HCT116 (cell line): Measurements from ENCODE around the gene RARB. TPM values are rescaled to one million over a fixed set of nuclear protein-coding genes. Genes with fewer than 3 reads are reported as not detected.

Experiments
- ATAC-seq: fragments of 200-7000 bp; cut with Tn5 transposase; 2 replicates; pipeline ENCODE4 v1.9.1; 2020; ENCODE audit warnings: mild to moderate bottlenecking, moderate library complexity
- BruUV-seq: library from RNA; stranded (reverse); fragments of 400-500 nt; replicated peaks from 2 replicates; lab custom pipeline; 2021; lab: Mats Ljungman, UMichigan
- CTCF ChIA-PET: fragments of 300-600 bp; sonication (Branson Sonifier 250); formaldehyde crosslinking; loops from one replicate; lab custom pipeline; 2021; ENCODE audit warnings: antibody characterized with exemption; lab: Charles Lee
- POLR2A ChIA-PET: fragments of 300-600, 350-600 bp; sonication (Branson Sonifier 250); formaldehyde crosslinking; loops from one replicate; lab custom pipeline; 2021; ENCODE audit warnings: antibody characterized with exemption; lab: Charles Lee
- RAD21 ChIA-PET, 2 experiments: fragments of 300-600 bp; sonication (Branson Sonifier 250); formaldehyde crosslinking; loops; one replicate each; lab custom pipeline; 2023; ENCODE audit warnings: low total read pairs in 2 of 2; ENCODE audit not compliant: uncharacterized antibody in 2 of 2, unreplicated experiment in 2 of 2, low non-redundant PET in 1 of 2; lab: Charles Lee
- DNase-seq: peaks from one replicate; pipeline ENCODE4 v3.0.0-alpha.2; 2010; ENCODE audit warnings: low read depth, low spot score
- H2AFZ ChIP-seq: fragments of 200-600 bp; shearing (Covaris generic), sonication (generic); 2 replicates; pipeline ENCODE4 v1.6.1; 2017; ENCODE audit warnings: low read depth, mixed run types, mixed read lengths, antibody characterized with exemption, low read length; ENCODE audit not compliant: poor library complexity, severe bottlenecking
- H3K27ac ChIP-seq: 2 replicates; pipeline ENCODE4 v1.5.1; 2012; ENCODE audit warnings: low read depth, low read length
- H3K27me3 ChIP-seq: fragments of 200-600 bp; sonication (generic); 2 replicates; pipeline ENCODE4 v1.6.1; 2016; ENCODE audit warnings: mixed run types, low read length, mixed read lengths; ENCODE audit not compliant: insufficient read depth
- H3K36me3 ChIP-seq, 2 experiments: fragments of 200-500 bp in 1 of 2; fragments of 200-600 bp in 1 of 2; sonication (Bioruptor generic) in 1 of 2; sonication (generic) in 1 of 2; 2 replicates each; pipeline versions ENCODE4 v1.5.1 to v1.6.1; 2014 to 2016; ENCODE audit warnings: low read length in 2 of 2, inconsistent platforms in 1 of 2, mixed read lengths in 1 of 2, mixed run types in 1 of 2; ENCODE audit not compliant: insufficient read depth in 2 of 2, control insufficient read depth in 1 of 2
- H3K4me1 ChIP-seq, 2 experiments: fragments of 200-600 bp in 1 of 2; sonication (generic) in 1 of 2; 2 replicates each; pipeline versions ENCODE4 v1.5.1 to v1.6.1; 2012 to 2017; ENCODE audit warnings: low read length in 2 of 2, inconsistent platforms in 1 of 2, mild to moderate bottlenecking in 1 of 2, mixed read lengths in 1 of 2, mixed run types in 1 of 2, moderate library complexity in 1 of 2; ENCODE audit not compliant: insufficient read depth in 2 of 2, control insufficient read depth in 1 of 2
- H3K4me2 ChIP-seq: fragments of 200-600 bp; sonication (generic); 2 replicates; pipeline ENCODE4 v1.6.1; 2017; ENCODE audit warnings: mixed run types, low read length, mixed read lengths
- H3K4me3 ChIP-seq, 2 experiments: fragments of 200-600 bp in 1 of 2; sonication (generic) in 1 of 2; replicated peaks in 1 of 2; 2 replicates each; pipeline ENCODE4 v1.5.1; 2011 to 2016; ENCODE audit warnings: low read length in 2 of 2, control low read depth in 1 of 2, low read depth in 1 of 2, mild to moderate bottlenecking in 1 of 2, mixed read lengths in 1 of 2, mixed run types in 1 of 2
- H3K79me2 ChIP-seq: fragments of 200-600 bp; sonication (generic); 2 replicates; pipeline ENCODE4 v1.6.1; 2017; ENCODE audit warnings: mild to moderate bottlenecking, mixed run types, low read length, moderate library complexity, mixed read lengths; ENCODE audit not compliant: insufficient read depth
- H3K9ac ChIP-seq: fragments of 200-600 bp; sonication (generic); 2 replicates; pipeline ENCODE4 v1.6.1; 2016; ENCODE audit warnings: low read length, mixed read lengths
- H3K9me2 ChIP-seq: fragments of 200-600 bp; sonication (generic), shearing (Covaris generic); 2 replicates; pipeline ENCODE4 v1.6.1; 2017; ENCODE audit warnings: mixed run types, mild to moderate bottlenecking, moderate library complexity; ENCODE audit not compliant: insufficient read depth
- H3K9me3 ChIP-seq, 2 experiments: fragments of 200-500 bp in 1 of 2; fragments of 200-600 bp in 1 of 2; sonication (Bioruptor generic) in 1 of 2; sonication (generic) in 1 of 2; 2 replicates each; pipeline ENCODE4 v1.6.1; 2014 to 2017; ENCODE audit warnings: low read length in 2 of 2, mixed read lengths in 2 of 2, inconsistent platforms in 1 of 2, low read depth in 1 of 2, mild to moderate bottlenecking in 1 of 2, mixed run types in 1 of 2, moderate library complexity in 1 of 2; ENCODE audit not compliant: control insufficient read depth in 1 of 2, insufficient read depth in 1 of 2
- H4K20me1 ChIP-seq: fragments of 200-600 bp; sonication (generic), shearing (Covaris generic); 2 replicates; pipeline ENCODE4 v1.6.1; 2017; ENCODE audit warnings: mixed run types, mild to moderate bottlenecking, moderate library complexity; ENCODE audit not compliant: insufficient read depth
- ELF1 ChIP-seq: IDR thresholded peaks from 2 replicates; pipeline ENCODE4 v1.6.1; 2012; ENCODE audit warnings: low read depth, borderline replicate concordance
- EZH2phosphoT487 ChIP-seq: fragments of 200-600 bp; IDR thresholded peaks from 2 replicates; pipeline ENCODE4 v1.6.1; 2018; ENCODE audit warnings: antibody characterized with exemption, borderline replicate concordance
- FOSL1 ChIP-seq: IDR thresholded peaks from 2 replicates; pipeline ENCODE4 v1.6.1; 2012; ENCODE audit warnings: low read depth
- JUND ChIP-seq: IDR thresholded peaks from 2 replicates; pipeline ENCODE4 v1.6.1; 2012
- MAX ChIP-seq: IDR thresholded peaks from 2 replicates; pipeline ENCODE4 v1.6.1; 2012
- POLR2A ChIP-seq: IDR thresholded peaks from 2 replicates; pipeline ENCODE4 v1.7.0; 2011; ENCODE audit warnings: borderline replicate concordance; ENCODE audit not compliant: insufficient read depth, insufficient read length; ENCODE audit errors: extremely low read depth
- POLR2AphosphoS5 ChIP-seq: IDR thresholded peaks from 2 replicates; pipeline ENCODE4 v1.6.1; 2011; ENCODE audit warnings: mild to moderate bottlenecking, low read depth, low read length, moderate library complexity
- RAD21 ChIP-seq: IDR thresholded peaks from 2 replicates; pipeline ENCODE4 v1.6.1; 2012; ENCODE audit warnings: low read depth, mild to moderate bottlenecking
- SIN3A ChIP-seq: IDR thresholded peaks from 2 replicates; pipeline ENCODE4 v1.6.1; 2012; ENCODE audit warnings: low read depth
- SRF ChIP-seq: IDR thresholded peaks from 2 replicates; pipeline ENCODE4 v1.6.1; 2012; ENCODE audit warnings: low read depth
- TCF7L2 ChIP-seq: IDR thresholded peaks from 2 replicates; pipeline ENCODE4 v1.7.0; 2011; ENCODE audit warnings: borderline replicate concordance, inconsistent platforms; ENCODE audit not compliant: insufficient read depth, insufficient read length; ENCODE audit errors: extremely low read depth
- YY1 ChIP-seq: IDR thresholded peaks from 2 replicates; pipeline ENCODE4 v1.6.1; 2011; ENCODE audit warnings: low read length, low read depth, moderate library complexity, mild to moderate bottlenecking; ENCODE audit not compliant: insufficient replicate concordance; ENCODE audit errors: extremely low read depth
- ZFX ChIP-seq: fragments of 450-650 bp; IDR thresholded peaks from 2 replicates; pipeline ENCODE4 v1.6.1; 2017
- intact Hi-C: fragments of 100-400 bp; cut with micrococcal nuclease; formaldehyde crosslinking; loops from 2 replicates; pipeline ENCODE4 v1.10.0; 2022
- total RNA-seq: library from RNA; stranded (reverse); gene quantifications from one replicate; pipeline ENCODE4 v1.2.1, GENCODE V29; 2021; ENCODE audit not compliant: unreplicated experiment
- TF ChIP-seq, protein P1 (sequence below), 3 experiments: fragments of 200-600 bp in 1 of 3; sonication (generic) in 1 of 3; IDR thresholded peaks in 2 of 3; conservative IDR thresholded peaks in 1 of 3; 2 replicates each; pipeline ENCODE4 v1.5.1; 2012 to 2017; ENCODE audit warnings: low read depth in 2 of 3, low read length in 2 of 3, antibody characterized with exemption in 1 of 3, borderline replicate concordance in 1 of 3, control low read depth in 1 of 3, mild to moderate bottlenecking in 1 of 3, mixed read lengths in 1 of 3, mixed run types in 1 of 3, moderate library complexity in 1 of 3; ENCODE audit not compliant: insufficient read depth in 1 of 3
- TF ChIP-seq, protein P2 (sequence below): IDR thresholded peaks from 2 replicates; pipeline ENCODE4 v1.6.1; 2011; ENCODE audit warnings: mild to moderate bottlenecking, low read length, moderate library complexity; ENCODE audit not compliant: insufficient replicate concordance; ENCODE audit errors: extremely low read depth
- TF ChIP-seq, protein P3 (sequence below): IDR thresholded peaks from 2 replicates; pipeline ENCODE4 v1.6.1; 2012

The RARB gene
- total RNA-seq, 1 experiment from 2014 or later = not detected

DNA sequence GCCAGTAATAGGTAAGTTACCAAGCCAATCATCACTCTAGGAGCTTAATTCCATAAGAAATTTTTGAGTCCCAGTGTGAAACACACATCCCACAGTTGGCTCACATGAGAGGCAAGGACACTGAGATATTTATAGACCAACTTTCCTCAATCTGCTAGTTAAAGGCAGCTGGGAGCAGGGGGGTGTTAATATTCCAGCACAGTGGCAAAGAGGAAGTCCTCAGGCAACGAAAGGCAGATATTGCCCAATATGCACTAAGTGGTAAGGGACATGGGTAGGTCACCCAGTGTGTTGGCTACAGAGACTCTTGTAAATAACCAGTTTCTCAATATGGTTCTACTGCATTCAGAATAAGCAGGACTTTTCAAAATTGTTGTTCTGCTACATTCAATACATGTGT, 175.6 kb downstream of the RARB start (continued):
- TF ChIP-seq ELF1 = no peak

- no peaks in the 10 kb centered on the region for H3K9me2 ChIP-seq
- intact Hi-C loops = no loop called here
- H2AFZ ChIP-seq = no peak overlapping the region
- H3K4me3 ChIP-seq = no peak overlapping the region
- peak overlapping the region; percentile 5; the same call in 1 of the 2 replicates for H3K4me2 ChIP-seq
- no peaks in the 10 kb centered on the region for H3K9me3 ChIP-seq
- H3K4me1 ChIP-seq = peaks cover 0 to 11% of the 10 kb centered on the region in 2 experiments; a peak in 1 of 4 replicates
- ChIA-PET CTCF (interaction anchor here (2.6 kb wide), 1 partner anchor 10 kb away, joined by 14 read pairs; no protein-coding TSS in a partner anchor), POLR2A (no interaction called here)
- ATAC-seq = peak; percentile 76
- H3K9ac ChIP-seq = no peak overlapping the region
- H3K27ac ChIP-seq = no peak overlapping the region
- no peaks in the 10 kb centered on the region for H3K27me3 ChIP-seq
- 0 out of 2 replicates have a peak, but pooled peaks cover 4% of the 10 kb centered on the region for H4K20me1 ChIP-seq
- DNase-seq = no peak
- BruUV-seq = no TSS peak
- H3K36me3 ChIP-seq = peaks cover 9 to 30% of the 10 kb centered on the region in 2 experiments
- no peak for TF ChIP-seq YY1
- TF ChIP-seq JUND = no peak
- no peak for TF ChIP-seq FOSL1
- no peak for TF ChIP-seq MAX
- no peak for TF ChIP-seq RAD21
- no peak for TF ChIP-seq SRF
- TF ChIP-seq POLR2AphosphoS5 = no peak
- TF ChIP-seq, protein P1, sequence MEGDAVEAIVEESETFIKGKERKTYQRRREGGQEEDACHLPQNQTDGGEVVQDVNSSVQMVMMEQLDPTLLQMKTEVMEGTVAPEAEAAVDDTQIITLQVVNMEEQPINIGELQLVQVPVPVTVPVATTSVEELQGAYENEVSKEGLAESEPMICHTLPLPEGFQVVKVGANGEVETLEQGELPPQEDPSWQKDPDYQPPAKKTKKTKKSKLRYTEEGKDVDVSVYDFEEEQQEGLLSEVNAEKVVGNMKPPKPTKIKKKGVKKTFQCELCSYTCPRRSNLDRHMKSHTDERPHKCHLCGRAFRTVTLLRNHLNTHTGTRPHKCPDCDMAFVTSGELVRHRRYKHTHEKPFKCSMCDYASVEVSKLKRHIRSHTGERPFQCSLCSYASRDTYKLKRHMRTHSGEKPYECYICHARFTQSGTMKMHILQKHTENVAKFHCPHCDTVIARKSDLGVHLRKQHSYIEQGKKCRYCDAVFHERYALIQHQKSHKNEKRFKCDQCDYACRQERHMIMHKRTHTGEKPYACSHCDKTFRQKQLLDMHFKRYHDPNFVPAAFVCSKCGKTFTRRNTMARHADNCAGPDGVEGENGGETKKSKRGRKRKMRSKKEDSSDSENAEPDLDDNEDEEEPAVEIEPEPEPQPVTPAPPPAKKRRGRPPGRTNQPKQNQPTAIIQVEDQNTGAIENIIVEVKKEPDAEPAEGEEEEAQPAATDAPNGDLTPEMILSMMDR (IDR thresholded peaks at IDR 0.05 in 2 of 3, conservative IDR thresholded peaks at IDR 0.05 in 1 of 3; ENCODE audit: borderline replicate concordance in 1 of 3, insufficient read depth in 1 of 3, low read depth in 2 of 3, low read length in 2 of 3) = no peak
- TF ChIP-seq EZH2phosphoT487 = no peak
- no peak for TF ChIP-seq SIN3A
- TF ChIP-seq ZFX = no peak
- TF ChIP-seq POLR2A = no peak
- TF ChIP-seq, protein P2, sequence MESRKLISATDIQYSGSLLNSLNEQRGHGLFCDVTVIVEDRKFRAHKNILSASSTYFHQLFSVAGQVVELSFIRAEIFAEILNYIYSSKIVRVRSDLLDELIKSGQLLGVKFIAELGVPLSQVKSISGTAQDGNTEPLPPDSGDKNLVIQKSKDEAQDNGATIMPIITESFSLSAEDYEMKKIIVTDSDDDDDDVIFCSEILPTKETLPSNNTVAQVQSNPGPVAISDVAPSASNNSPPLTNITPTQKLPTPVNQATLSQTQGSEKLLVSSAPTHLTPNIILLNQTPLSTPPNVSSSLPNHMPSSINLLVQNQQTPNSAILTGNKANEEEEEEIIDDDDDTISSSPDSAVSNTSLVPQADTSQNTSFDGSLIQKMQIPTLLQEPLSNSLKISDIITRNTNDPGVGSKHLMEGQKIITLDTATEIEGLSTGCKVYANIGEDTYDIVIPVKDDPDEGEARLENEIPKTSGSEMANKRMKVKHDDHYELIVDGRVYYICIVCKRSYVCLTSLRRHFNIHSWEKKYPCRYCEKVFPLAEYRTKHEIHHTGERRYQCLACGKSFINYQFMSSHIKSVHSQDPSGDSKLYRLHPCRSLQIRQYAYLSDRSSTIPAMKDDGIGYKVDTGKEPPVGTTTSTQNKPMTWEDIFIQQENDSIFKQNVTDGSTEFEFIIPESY = no peak
- TF ChIP-seq, protein P3, sequence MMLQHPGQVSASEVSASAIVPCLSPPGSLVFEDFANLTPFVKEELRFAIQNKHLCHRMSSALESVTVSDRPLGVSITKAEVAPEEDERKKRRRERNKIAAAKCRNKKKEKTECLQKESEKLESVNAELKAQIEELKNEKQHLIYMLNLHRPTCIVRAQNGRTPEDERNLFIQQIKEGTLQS = no peak
- TF ChIP-seq TCF7L2 = no peak
- TF ChIP-seq ELF1 = no peak
- TF ChIP-seq, all 23 proteins: peak for 0
- RAD21 ChIA-PET = no interaction called here
- H3K79me2 ChIP-seq = no peaks in the 10 kb centered on the region
Measured at GRCh38 chr3:25604107-25604805, 176.2 kb downstream of the RARB start.
